ENCODE measurements around the gene DPYD.

DNA sequence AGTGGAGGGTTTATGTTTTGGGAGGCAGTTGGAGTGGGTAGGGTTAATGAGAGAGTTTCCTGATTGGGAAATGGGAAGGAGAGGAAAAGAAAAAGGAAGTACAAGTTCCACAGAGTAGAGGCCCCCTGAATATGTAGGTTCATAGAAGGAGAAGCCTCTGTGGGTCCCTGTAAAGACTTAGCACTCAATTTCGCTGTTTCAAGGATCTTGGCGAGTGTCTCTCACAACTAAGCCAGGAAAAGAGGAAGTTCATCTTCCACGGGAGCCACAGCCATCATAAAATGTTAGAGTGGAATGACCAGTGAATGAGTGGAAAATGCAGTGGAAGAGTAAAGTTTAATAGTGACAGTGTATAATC lies 17.4 kb upstream of the DPYD start:
- TF ChIP-seq YY1 (IDR thresholded peaks at IDR 0.05; ENCODE audit: insufficient read depth, insufficient read length), result no peak
- no peak for TF ChIP-seq ZNF274 (IDR thresholded peaks at IDR 0.05; ENCODE audit: low read depth, low read length)
